Mesendoderm (in vitro differentiated cells): ENCODE results near the gene CCM2.

Experiments
- DNase-seq: peaks from one replicate; pipeline ENCODE4 v3.0.0; 2013
- H2AK5ac ChIP-seq: 2 replicates; pipeline ENCODE4 v1.6.1; 2013; ENCODE audit warnings: low read length, inconsistent platforms
- H2BK120ac ChIP-seq: 2 replicates; pipeline ENCODE4 v1.6.1; 2013; ENCODE audit warnings: low read depth, mild to moderate bottlenecking, low read length, moderate library complexity, mixed read lengths
- H2BK15ac ChIP-seq: replicated peaks from 2 replicates; pipeline ENCODE4 v1.6.1; 2013; ENCODE audit warnings: low read depth, mild to moderate bottlenecking, moderate library complexity
- H2BK5ac ChIP-seq: 2 replicates; pipeline ENCODE4 v1.6.1; 2013; ENCODE audit warnings: low read length, inconsistent platforms
- H3K18ac ChIP-seq: 2 replicates; pipeline ENCODE4 v1.6.1; 2013; ENCODE audit warnings: mild to moderate bottlenecking, low read length, mixed read lengths
- H3K23ac ChIP-seq: one replicate; pipeline ENCODE4 v1.6.1; 2013; ENCODE audit warnings: low read length
- H3K27ac ChIP-seq: 2 replicates; pipeline ENCODE4 v1.5.1; 2013; ENCODE audit warnings: low read depth, mild to moderate bottlenecking, inconsistent platforms, low read length, moderate library complexity
- H3K27me3 ChIP-seq: 2 replicates; pipeline ENCODE4 v1.6.1; 2013; ENCODE audit warnings: low read length, control low read depth, mild to moderate bottlenecking, inconsistent platforms; ENCODE audit not compliant: insufficient read depth, poor library complexity
- H3K36me3 ChIP-seq: 2 replicates; pipeline ENCODE4 v1.6.1; 2013; ENCODE audit warnings: low read length, inconsistent platforms; ENCODE audit not compliant: control insufficient read depth, insufficient read depth
- H3K4ac ChIP-seq: one replicate; pipeline ENCODE4 v1.6.1; 2013; ENCODE audit warnings: low read depth, mild to moderate bottlenecking, low read length, moderate library complexity
- H3K4me1 ChIP-seq: 2 replicates; pipeline ENCODE4 v1.6.1; 2013; ENCODE audit warnings: low read depth, low read length, inconsistent platforms; ENCODE audit not compliant: control insufficient read depth
- H3K4me2 ChIP-seq: 2 replicates; pipeline ENCODE4 v1.6.1; 2013; ENCODE audit warnings: low read length
- H3K4me3 ChIP-seq: 2 replicates; pipeline ENCODE4 v1.5.1; 2013; ENCODE audit warnings: mild to moderate bottlenecking, low read length
- H3K56ac ChIP-seq: one replicate; pipeline ENCODE4 v1.6.1; 2013; ENCODE audit warnings: low read length
- H3K79me1 ChIP-seq: 2 replicates; pipeline ENCODE4 v1.6.1; 2013; ENCODE audit warnings: low read length, inconsistent platforms
- H3K79me2 ChIP-seq: 2 replicates; pipeline ENCODE4 v1.6.1; 2013; ENCODE audit warnings: mild to moderate bottlenecking, low read length; ENCODE audit not compliant: control insufficient read depth, insufficient read depth
- H3K9ac ChIP-seq: 2 replicates; pipeline ENCODE4 v1.6.1; 2013; ENCODE audit warnings: low read length, inconsistent platforms
- H4K5ac ChIP-seq: one replicate; pipeline ENCODE4 v1.6.1; 2013; ENCODE audit warnings: low read length
- H4K8ac ChIP-seq: one replicate; pipeline ENCODE4 v1.6.1; 2013; ENCODE audit warnings: low read depth, mild to moderate bottlenecking, control low read depth, low read length, moderate library complexity
- WGBS: extraction: QIAGEN DNeasy Blood & Tissue Kit; methylation state at CpG from one replicate; pipeline ENCODE4 v1.1.7; 2013; ENCODE audit warnings: low lambda C conversion rate, missing lambda C conversion rate; ENCODE audit not compliant: insufficient coverage; ENCODE audit errors: extremely low coverage; 5-methylcytosine and 5-hydroxymethylcytosine counted together

Gene CCM2

GRCh38 chr7:45071528-45071927 lies 71.5 kb downstream of the CCM2 start:
- H3K9ac ChIP-seq, result no peak overlapping the region
- no peaks in the 10 kb centered on the region for H3K4me1 ChIP-seq
- H3K56ac ChIP-seq, result no peak overlapping the region
- no peak overlapping the region for H4K5ac ChIP-seq
- no peak overlapping the region for H3K4me2 ChIP-seq
- no peak overlapping the region for H2AK5ac ChIP-seq
- H3K27ac ChIP-seq, result no peak overlapping the region
- no peak overlapping the region for H2BK120ac ChIP-seq
- no peaks in the 10 kb centered on the region for H3K79me2 ChIP-seq
- no peak overlapping the region for H3K23ac ChIP-seq
- no peaks in the 10 kb centered on the region for H3K79me1 ChIP-seq
- no peak for DNase-seq
- WGBS, result no CpG with 5 or more reads among the region's 3 CpGs
- H2BK5ac ChIP-seq, result no peak overlapping the region
- H3K36me3 ChIP-seq, result peaks cover 3% of the 10 kb centered on the region
- H3K27me3 ChIP-seq, result no peaks in the 10 kb centered on the region
- H2BK15ac ChIP-seq, result no peak overlapping the region
- no peak overlapping the region for H3K4me3 ChIP-seq
- H4K8ac ChIP-seq, result no peak overlapping the region
- H3K18ac ChIP-seq, result no peak overlapping the region
- no peak overlapping the region for H3K4ac ChIP-seq

GRCh38 chr7:45072131-45073030 lies 72.4 kb downstream of the CCM2 start:
- Histone ChIP-seq H3K27me3 (no peaks in the 10 kb centered on the region), H3K4me1 (no peaks in the 10 kb centered on the region), H3K9ac (peak overlapping the region; percentile 24), H3K56ac (peak overlapping the region; percentile 56), H4K5ac (no peak overlapping the region), H3K4me3 (no peak overlapping the region), H3K79me2 (no peaks in the 10 kb centered on the region), H3K4ac (no peak overlapping the region), H2BK5ac (no peak overlapping the region), H2BK120ac (no peak overlapping the region), H3K23ac (no peak overlapping the region), H4K8ac (no peak overlapping the region), H3K27ac (no peak overlapping the region), H3K18ac (no peak overlapping the region), H3K4me2 (no peak overlapping the region), H3K79me1 (no peaks in the 10 kb centered on the region), H2AK5ac (no peak overlapping the region), H2BK15ac (no peak overlapping the region), H3K36me3 (peaks cover 3% of the 10 kb centered on the region)
- peak; percentile 37 for DNase-seq
- WGBS, result no CpG with 5 or more reads among the region's 13 CpGs

GRCh38 chr7:45073031-45073785 lies 73.2 kb downstream of the CCM2 start:
- H3K4me2 ChIP-seq, result no peak overlapping the region
- WGBS, result no CpG with 5 or more reads among the region's 17 CpGs
- H2AK5ac ChIP-seq, result no peak overlapping the region
- no peaks in the 10 kb centered on the region for H3K79me1 ChIP-seq
- H2BK120ac ChIP-seq, result no peak overlapping the region
- no peak overlapping the region for H3K18ac ChIP-seq
- DNase-seq, result peak; percentile 23
- H3K56ac ChIP-seq, result no peak overlapping the region
- no peak overlapping the region for H4K8ac ChIP-seq
- no peak overlapping the region for H3K27ac ChIP-seq
- H3K36me3 ChIP-seq, result peaks cover 3% of the 10 kb centered on the region
- H3K9ac ChIP-seq, result no peak overlapping the region
- H3K23ac ChIP-seq, result no peak overlapping the region
- H3K27me3 ChIP-seq, result no peaks in the 10 kb centered on the region
- no peak overlapping the region for H2BK5ac ChIP-seq
- no peak overlapping the region for H4K5ac ChIP-seq
- no peaks in the 10 kb centered on the region for H3K4me1 ChIP-seq
- H3K4me3 ChIP-seq, result no peak overlapping the region
- no peaks in the 10 kb centered on the region for H3K79me2 ChIP-seq
- no peak overlapping the region for H2BK15ac ChIP-seq
- H3K4ac ChIP-seq, result no peak overlapping the region

GRCh38 chr7:45073786-45074527 lies 74.0 kb downstream of the CCM2 start:
- Histone ChIP-seq H2BK120ac (no peak overlapping the region), H3K79me2 (no peaks in the 10 kb centered on the region), H3K56ac (no peak overlapping the region), H3K27me3 (no peaks in the 10 kb centered on the region), H3K23ac (no peak overlapping the region), H4K8ac (no peak overlapping the region), H3K4me1 (no peaks in the 10 kb centered on the region), H3K79me1 (no peaks in the 10 kb centered on the region), H3K36me3 (peaks cover 3% of the 10 kb centered on the region), H3K9ac (no peak overlapping the region), H3K18ac (no peak overlapping the region), H2AK5ac (no peak overlapping the region), H3K27ac (no peak overlapping the region), H3K4me3 (no peak overlapping the region), H3K4me2 (no peak overlapping the region), H2BK5ac (no peak overlapping the region), H3K4ac (no peak overlapping the region), H4K5ac (no peak overlapping the region), H2BK15ac (no peak overlapping the region)
- WGBS, result no CpG with 5 or more reads among the region's 15 CpGs
- no peak for DNase-seq

- Histone ChIP-seq H3K4me2 (no peak overlapping the region), H2BK5ac (no peak overlapping the region), H3K4me3 (no peak overlapping the region), H3K79me2 (no peaks in the 10 kb centered on the region), H3K9ac (no peak overlapping the region), H4K5ac (no peak overlapping the region), H3K36me3 (peaks cover 3% of the 10 kb centered on the region), H3K4ac (no peak overlapping the region), H3K23ac (no peak overlapping the region), H3K18ac (no peak overlapping the region), H2AK5ac (no peak overlapping the region), H2BK120ac (no peak overlapping the region), H3K27ac (no peak overlapping the region), H2BK15ac (no peak overlapping the region), H3K79me1 (no peaks in the 10 kb centered on the region), H3K56ac (no peak overlapping the region), H3K4me1 (no peaks in the 10 kb centered on the region), H3K27me3 (no peaks in the 10 kb centered on the region), H4K8ac (no peak overlapping the region)
- no CpG with 5 or more reads among the region's 16 CpGs for WGBS
- no peak for DNase-seq
Observed at GRCh38 chr7:45074528-45075354, 74.7 kb downstream of the CCM2 start.
